ENCODE results near the gene PDXP. TPM values are rescaled to one million over a fixed set of nuclear protein-coding genes. Genes with fewer than 3 reads are reported as not detected.

PDXP gene
- total and polyA plus RNA-seq, 9 of the 15 experiments (the other 6 are each of a cell fraction or from before 2014, with no cell fraction given) = 7.9 to 54.2 (median 38.8) TPM

DNA sequence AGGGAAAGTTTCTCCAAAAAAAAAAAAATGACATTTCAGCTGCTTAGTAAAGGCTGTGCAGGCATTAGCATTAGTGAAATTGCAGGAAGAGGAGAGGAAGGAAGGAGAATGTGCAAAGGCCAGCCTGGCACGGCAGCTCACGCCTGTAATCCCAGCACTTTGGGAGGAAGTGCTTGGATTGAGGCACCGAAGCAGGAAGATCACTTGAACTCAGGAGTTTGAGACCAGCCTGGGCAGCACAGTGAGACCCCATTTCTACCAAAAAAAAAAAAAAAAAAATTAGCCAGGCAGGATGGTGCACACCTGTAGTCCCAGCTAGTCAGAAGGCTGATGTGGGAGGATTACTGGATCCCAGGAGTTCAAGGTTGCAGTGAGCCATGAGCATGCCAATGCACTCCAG, 46.1 kb downstream of the PDXP start:
- intact Hi-C loops (cut with micrococcal nuclease) (no loop called here), in situ Hi-C loops (cut with MboI) (no loop called here)
- H3K27me3 ChIP-seq (ENCODE audit: control insufficient read depth in 2 of 2, insufficient read depth in 2 of 2, low read length in 2 of 2) = 0 out of 5 replicates have a peak, but pooled peaks cover 0 to 6% of the 10 kb centered on the region in 2 experiments
- no peaks in the 10 kb centered on the region for H3K79me2 ChIP-seq (ENCODE audit: control insufficient read depth, insufficient read depth, low read length)
- H4K20me1 ChIP-seq (replicated peaks; ENCODE audit: control insufficient read depth, insufficient read depth, low read length) = no peaks in the 10 kb centered on the region
- no peak for DNase-seq (ENCODE audit: extremely low read depth in 1 of 4, low spot score in 3 of 4)
- H3K36me3 ChIP-seq (ENCODE audit: control insufficient read depth, insufficient read depth, low read length) = no peaks in the 10 kb centered on the region
- ChIA-PET POLR2A (no interaction called here), CTCF (ENCODE audit: low intra/inter-chr PET ratio) (no interaction called here)
- no peak overlapping the region for H3K4me2 ChIP-seq (ENCODE audit: insufficient read depth, low read length)
- TF ChIP-seq BCL6 (CRISPR knock-in tag; IDR thresholded peaks at IDR 0.05) (no peak), ZNF121 (CRISPR knock-in tag; conservative IDR thresholded peaks at IDR 0.05) (peak; percentile 88)
- TF ChIP-seq, protein P1, sequence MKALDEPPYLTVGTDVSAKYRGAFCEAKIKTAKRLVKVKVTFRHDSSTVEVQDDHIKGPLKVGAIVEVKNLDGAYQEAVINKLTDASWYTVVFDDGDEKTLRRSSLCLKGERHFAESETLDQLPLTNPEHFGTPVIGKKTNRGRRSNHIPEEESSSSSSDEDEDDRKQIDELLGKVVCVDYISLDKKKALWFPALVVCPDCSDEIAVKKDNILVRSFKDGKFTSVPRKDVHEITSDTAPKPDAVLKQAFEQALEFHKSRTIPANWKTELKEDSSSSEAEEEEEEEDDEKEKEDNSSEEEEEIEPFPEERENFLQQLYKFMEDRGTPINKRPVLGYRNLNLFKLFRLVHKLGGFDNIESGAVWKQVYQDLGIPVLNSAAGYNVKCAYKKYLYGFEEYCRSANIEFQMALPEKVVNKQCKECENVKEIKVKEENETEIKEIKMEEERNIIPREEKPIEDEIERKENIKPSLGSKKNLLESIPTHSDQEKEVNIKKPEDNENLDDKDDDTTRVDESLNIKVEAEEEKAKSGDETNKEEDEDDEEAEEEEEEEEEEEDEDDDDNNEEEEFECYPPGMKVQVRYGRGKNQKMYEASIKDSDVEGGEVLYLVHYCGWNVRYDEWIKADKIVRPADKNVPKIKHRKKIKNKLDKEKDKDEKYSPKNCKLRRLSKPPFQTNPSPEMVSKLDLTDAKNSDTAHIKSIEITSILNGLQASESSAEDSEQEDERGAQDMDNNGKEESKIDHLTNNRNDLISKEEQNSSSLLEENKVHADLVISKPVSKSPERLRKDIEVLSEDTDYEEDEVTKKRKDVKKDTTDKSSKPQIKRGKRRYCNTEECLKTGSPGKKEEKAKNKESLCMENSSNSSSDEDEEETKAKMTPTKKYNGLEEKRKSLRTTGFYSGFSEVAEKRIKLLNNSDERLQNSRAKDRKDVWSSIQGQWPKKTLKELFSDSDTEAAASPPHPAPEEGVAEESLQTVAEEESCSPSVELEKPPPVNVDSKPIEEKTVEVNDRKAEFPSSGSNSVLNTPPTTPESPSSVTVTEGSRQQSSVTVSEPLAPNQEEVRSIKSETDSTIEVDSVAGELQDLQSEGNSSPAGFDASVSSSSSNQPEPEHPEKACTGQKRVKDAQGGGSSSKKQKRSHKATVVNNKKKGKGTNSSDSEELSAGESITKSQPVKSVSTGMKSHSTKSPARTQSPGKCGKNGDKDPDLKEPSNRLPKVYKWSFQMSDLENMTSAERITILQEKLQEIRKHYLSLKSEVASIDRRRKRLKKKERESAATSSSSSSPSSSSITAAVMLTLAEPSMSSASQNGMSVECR (CRISPR knock-in tag; IDR thresholded peaks at IDR 0.05) = no peak
- H2AFZ ChIP-seq (ENCODE audit: low read depth, low read length) = no peak overlapping the region
- no peak for FAIRE-seq
- no peak for ATAC-seq
- no peaks in the 10 kb centered on the region for H3K9me1 ChIP-seq (ENCODE audit: control insufficient read depth, insufficient read depth, low read length)
- BruUV-seq (replicated peaks) = no TSS peak
- 23% methylated on average over 3 of the region's 3 CpGs for WGBS (ENCODE audit: insufficient coverage, low coverage, missing lambda C conversion rate)
- H3K27ac ChIP-seq (ENCODE audit: extremely low read depth, low read depth, low read length) = no peak overlapping the region
- H3K9ac ChIP-seq (ENCODE audit: insufficient read depth in 1 of 2, low read depth in 2 of 2, low read length in 2 of 2) = no peak overlapping the region
- H3K4me3 ChIP-seq = no peak overlapping the region
- no peaks in the 10 kb centered on the region for H3K9me3 ChIP-seq (replicated peaks; ENCODE audit: control insufficient read depth, insufficient read depth, low read depth, low read length)
- peaks cover 0 to 12% of the 10 kb centered on the region in 2 experiments; a peak in 2 of 5 replicates for H3K4me1 ChIP-seq (replicated peaks in 1 of 2; ENCODE audit: control insufficient read depth in 2 of 2, insufficient read depth in 2 of 2, low read length in 2 of 2)
